RWPE1 (cell line): ENCODE results near the gene ACTA1.
"Not testable (repeated sequence)": the region's sequence is repeated elsewhere in the genome, so short reads cannot be mapped to it uniquely, and the experiment has no call there.

Experiments used
- CTCF ChIA-PET: fragments of 350-600 bp; sonication (Branson Sonifier 250); formaldehyde crosslinking; extraction: SDS; loops from one replicate; lab custom pipeline; 2021; lab: Yijun Ruan, JAX
- POLR2A ChIA-PET: fragments of 400-600 bp; formaldehyde crosslinking; extraction: SDS; loops from one replicate; lab custom pipeline; 2020; ENCODE audit warnings: antibody characterized with exemption; ENCODE audit not compliant: low non-redundant PET; lab: Yijun Ruan, JAX
- DNase-seq: peaks from one replicate; pipeline ENCODE4 v3.0.0; 2012; ENCODE audit warnings: low spot score
- H3K27ac ChIP-seq: fragments of 450-650 bp; 2 replicates; pipeline ENCODE4 v1.5.1; 2017
- TF ChIP-seq, protein P1 (sequence below): fragments of 450-650 bp; conservative IDR thresholded peaks from 2 replicates; pipeline ENCODE4 v1.5.1; 2017; ENCODE audit warnings: low read depth, mild to moderate bottlenecking

Gene ACTA1

DNA sequence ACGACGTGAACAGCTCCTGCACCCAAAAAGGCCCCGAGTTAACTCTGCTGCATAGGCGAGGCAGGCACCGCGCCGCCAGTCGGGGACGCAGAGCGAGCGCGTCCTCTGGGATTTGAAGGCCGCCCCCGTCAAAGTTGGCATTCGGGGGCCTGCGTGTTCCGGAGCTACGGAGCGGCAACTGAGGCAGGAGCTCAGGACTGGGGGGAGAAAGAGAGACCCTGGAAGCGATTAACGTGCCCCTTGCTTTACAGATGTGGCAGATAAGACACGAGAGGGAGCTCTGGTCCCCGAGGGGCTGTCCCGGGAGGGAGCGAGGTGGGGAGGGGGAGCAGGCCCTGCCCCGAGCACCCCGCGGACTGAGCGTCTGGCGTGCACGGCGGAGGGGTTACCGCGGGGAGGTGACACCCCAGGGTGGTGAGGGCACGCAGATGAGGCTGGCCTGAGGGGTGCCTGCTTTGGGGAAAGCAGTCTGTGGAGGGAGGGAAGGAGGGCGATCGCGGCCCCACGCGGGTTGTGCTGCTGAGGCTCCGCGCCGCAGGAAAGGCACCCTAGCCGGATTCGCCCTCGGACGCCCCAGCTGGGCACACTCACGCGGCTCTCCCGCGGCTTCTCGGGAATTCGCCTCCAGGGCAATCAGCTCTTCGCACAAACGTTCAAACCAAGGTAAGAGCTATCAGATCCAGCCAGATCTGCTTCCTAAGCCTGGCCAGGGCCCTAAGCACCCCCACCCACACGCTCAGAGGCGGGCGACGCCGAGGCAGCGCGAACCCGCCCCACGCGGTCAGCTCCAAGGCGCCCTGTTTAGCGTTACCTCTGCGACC lies 26.5 kb downstream of the ACTA1 start:
- H3K27ac ChIP-seq = no peak overlapping the region
- CTCF ChIA-PET = interaction anchor here (0.6 kb wide), 1 partner anchor 1568 kb away, joined by 3 read pairs; no protein-coding TSS in a partner anchor
- POLR2A ChIA-PET = no interaction called here
- TF ChIP-seq, protein P1, sequence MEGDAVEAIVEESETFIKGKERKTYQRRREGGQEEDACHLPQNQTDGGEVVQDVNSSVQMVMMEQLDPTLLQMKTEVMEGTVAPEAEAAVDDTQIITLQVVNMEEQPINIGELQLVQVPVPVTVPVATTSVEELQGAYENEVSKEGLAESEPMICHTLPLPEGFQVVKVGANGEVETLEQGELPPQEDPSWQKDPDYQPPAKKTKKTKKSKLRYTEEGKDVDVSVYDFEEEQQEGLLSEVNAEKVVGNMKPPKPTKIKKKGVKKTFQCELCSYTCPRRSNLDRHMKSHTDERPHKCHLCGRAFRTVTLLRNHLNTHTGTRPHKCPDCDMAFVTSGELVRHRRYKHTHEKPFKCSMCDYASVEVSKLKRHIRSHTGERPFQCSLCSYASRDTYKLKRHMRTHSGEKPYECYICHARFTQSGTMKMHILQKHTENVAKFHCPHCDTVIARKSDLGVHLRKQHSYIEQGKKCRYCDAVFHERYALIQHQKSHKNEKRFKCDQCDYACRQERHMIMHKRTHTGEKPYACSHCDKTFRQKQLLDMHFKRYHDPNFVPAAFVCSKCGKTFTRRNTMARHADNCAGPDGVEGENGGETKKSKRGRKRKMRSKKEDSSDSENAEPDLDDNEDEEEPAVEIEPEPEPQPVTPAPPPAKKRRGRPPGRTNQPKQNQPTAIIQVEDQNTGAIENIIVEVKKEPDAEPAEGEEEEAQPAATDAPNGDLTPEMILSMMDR = no peak
- no peak for DNase-seq

DNA sequence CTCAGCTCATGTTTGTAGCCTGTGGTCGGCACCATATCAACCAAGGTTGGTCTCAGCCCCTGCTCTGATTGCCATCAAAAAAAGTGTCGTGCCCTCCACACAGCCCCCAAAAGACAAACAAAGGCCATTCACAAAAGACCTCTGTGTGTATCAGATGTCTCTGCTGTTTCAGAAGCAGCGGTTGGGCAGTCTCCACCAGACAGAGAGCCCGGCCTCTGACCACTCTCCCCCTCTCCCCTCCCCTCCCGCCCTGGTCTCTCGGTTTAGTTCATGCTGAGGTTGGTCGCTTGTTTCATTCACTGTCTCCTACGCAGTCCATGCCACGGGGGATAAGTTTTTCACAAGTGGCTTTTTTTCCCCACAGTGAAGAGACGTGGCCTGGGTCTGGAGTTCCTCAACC lies 27.1 kb downstream of the ACTA1 start:
- ChIA-PET POLR2A (no interaction called here), CTCF (no interaction called here)
- DNase-seq = no peak
- TF ChIP-seq, protein P1 = no peak
- no peak overlapping the region for H3K27ac ChIP-seq

DNA sequence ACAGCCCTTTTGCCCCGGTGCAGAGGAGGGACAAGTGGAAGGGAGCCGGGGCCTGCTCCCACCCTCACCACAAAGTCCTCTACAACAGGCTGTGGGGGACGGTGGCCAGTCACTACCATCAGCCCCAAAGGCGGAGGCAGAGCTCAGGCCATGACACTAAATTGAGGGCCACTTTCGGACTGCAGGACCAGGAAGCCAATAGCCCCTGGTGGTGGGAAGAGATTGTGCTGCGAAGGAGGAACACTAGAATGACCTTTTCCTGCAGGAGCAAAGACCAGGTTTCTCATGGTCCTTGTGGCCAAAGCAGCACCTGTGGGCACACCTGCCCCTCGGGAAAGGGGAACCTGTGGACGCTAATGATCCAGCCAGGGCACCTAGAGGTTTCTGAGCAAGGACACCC lies 30.3 kb downstream of the ACTA1 start:
- TF ChIP-seq, protein P1 = no peak
- ChIA-PET CTCF (interaction anchor here (0.6 kb wide), 2 partner anchors 64 to 235 kb away, joined by 3 to 4 read pairs; no protein-coding TSS in a partner anchor), POLR2A (no interaction called here)
- no peak for DNase-seq
- no peak overlapping the region for H3K27ac ChIP-seq

DNA sequence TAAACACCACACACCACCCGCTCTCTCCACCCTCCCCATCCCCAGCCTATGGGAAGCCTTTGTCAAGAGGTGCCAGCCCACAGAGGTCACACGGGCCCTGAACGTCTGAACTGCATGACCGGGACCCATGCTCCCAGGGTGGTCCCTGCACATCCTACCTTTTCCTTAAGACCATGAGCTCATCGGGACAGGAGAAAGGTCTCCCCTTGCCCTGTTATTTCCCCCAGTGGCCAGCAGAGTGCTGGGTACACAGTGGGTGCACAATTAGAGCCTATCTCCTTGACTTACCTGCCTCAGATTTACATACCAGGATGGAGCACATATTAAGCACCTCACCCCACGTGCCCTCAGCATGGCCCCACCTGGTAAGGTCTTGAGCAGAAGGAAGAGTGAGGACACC lies 30.9 kb downstream of the ACTA1 start:
- POLR2A ChIA-PET = no interaction called here
- CTCF ChIA-PET = no interaction called here
- H3K27ac ChIP-seq = no peak overlapping the region
- DNase-seq = no peak
- TF ChIP-seq, protein P1 = no peak

DNA sequence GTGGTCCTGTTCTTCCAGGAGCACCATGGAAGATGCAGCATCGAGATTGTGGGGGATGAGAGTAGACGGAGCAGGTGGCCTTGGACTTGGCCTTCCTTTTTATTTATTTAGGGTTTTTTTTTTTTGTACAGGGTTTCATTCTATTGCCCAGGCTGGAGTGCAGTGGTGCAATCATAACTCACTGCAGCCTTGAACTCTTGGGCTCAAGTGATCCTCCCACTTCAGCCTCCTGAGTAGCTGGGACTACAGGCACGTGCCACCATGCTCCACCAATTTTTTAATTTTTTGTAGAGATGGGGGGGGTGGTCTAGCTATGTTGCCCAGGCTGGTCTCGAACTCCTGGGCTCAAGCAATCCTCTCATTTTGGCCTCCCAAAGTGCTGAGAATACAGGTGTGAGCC lies 31.6 kb downstream of the ACTA1 start:
- H3K27ac ChIP-seq, CTCF ChIA-PET, DNase-seq, POLR2A ChIA-PET: not testable (repeated sequence)

DNA sequence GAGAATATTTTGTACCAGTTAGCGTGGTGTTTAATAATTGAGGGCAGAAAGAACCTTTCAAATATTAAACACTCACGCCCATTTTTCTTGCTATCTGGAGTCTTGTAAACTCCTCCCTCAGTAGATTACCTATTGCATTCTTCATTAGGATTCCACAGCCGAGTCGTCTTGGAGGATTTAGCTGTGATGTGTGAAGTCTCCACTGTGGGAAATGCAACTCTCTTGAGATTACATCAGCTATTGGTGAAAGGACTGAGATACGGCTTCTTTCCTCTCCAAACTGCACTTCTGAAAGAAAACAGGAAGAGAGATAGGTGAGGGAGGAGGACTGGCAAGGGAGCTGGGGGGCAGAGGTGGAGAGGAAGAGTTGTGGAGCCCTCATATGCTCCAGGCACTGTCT lies 36.1 kb downstream of the ACTA1 start:
- no peak overlapping the region for H3K27ac ChIP-seq
- POLR2A ChIA-PET = no interaction called here
- no peak for DNase-seq
- CTCF ChIA-PET = no interaction called here
- TF ChIP-seq, protein P1 = no peak

DNA sequence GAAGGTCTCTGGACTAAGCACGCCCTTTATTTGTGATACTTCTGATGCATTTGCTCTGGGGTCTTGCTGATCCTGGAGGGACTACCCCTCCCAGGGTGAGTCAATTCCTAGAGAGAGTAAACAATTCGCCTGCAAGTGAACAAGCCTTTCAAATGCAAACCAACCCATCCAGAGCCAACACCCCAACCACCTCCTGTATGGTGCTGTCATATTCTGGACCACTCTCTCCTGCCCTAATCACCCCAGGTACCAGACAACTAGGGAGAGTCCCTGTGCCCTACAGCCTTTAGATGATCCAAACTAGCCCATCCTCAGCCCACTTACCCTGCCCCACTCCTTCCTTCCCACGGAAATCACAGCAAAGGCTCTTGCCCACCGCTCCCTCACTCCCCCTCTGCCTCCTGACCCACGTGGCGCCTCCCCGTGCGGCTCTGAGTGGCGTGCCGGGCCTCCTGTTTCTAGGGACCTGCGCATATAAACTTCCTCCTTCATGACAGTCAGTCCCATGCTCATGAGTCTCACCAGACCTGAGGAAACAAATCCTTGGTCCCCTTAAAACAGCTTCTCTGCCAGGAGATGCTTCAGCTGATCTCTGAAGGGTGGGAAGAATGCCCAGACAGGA lies 37.2 kb downstream of the ACTA1 start:
- ChIA-PET CTCF (no interaction called here), POLR2A (no interaction called here)
- no peak overlapping the region for H3K27ac ChIP-seq
- DNase-seq = no peak
- TF ChIP-seq, protein P1 = no peak

DNA sequence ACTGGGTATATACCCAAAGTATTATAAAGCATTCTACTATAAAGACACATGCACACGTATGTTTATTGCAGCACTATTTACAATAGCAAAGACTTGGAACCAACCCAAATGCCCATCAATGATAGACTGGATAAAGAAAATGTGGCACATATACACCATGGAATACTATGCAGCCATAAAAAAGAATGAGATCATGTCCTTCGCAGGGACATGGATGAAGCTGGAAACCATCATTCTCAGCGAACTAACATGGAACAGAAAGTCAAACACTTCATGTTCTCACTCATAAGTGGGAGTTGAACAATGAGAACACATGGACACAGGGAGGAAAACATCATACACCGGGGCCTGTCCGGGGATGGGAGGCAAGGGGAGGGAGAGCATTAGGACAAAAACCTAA lies 39.4 kb downstream of the ACTA1 start:
- DNase-seq, CTCF ChIA-PET, H3K27ac ChIP-seq, POLR2A ChIA-PET: not testable (repeated sequence)
